GM12878 (cell line): ENCODE results near the gene NIFK. TPM values are rescaled to one million over a fixed set of nuclear protein-coding genes. Genes with fewer than 3 reads are reported as not detected.
A peak's percentile ranks its signal among the peaks of the same experiment; 100 is the strongest.

Source experiments
- ATAC-seq: fragments of 200-7000 bp; cut with Tn5 transposase; 3 replicates; pipeline ENCODE4 v1.9.1; 2020; ENCODE audit warnings: mild to moderate bottlenecking, moderate library complexity
- BruUV-seq: library from RNA; stranded (reverse); fragments of 400-500 nt; replicated peaks from 2 replicates; lab custom pipeline; 2021; lab: Mats Ljungman, UMichigan
- CTCF ChIA-PET: fragments of 300-600 bp; sonication (Branson Sonifier 250); formaldehyde crosslinking; extraction: SDS; loops from one replicate; lab custom pipeline; 2021; ENCODE audit warnings: inconsistent platforms; lab: Yijun Ruan, JAX
- POLR2A ChIA-PET: fragments of 350-600 bp; formaldehyde crosslinking; extraction: SDS; loops from one replicate; lab custom pipeline; 2021; ENCODE audit warnings: inconsistent platforms; lab: Charles Lee
- RAD21 ChIA-PET: fragments of 300-600 bp; sonication (Branson Sonifier 250); formaldehyde crosslinking; loops from one replicate; lab custom pipeline; 2023; ENCODE audit warnings: antibody characterized with exemption; ENCODE audit not compliant: unreplicated experiment; lab: Charles Lee
- SMC1A ChIA-PET: fragments of 300-600 bp; sonication (Branson Sonifier 250); formaldehyde crosslinking; loops from one replicate; lab custom pipeline; 2023; ENCODE audit not compliant: unreplicated experiment, uncharacterized antibody; lab: Charles Lee
- DNase-seq: peaks from one replicate; pipeline ENCODE4 v3.0.0-alpha.2; 2011; ENCODE audit warnings: low read depth, low spot score
- FAIRE-seq: peaks from 3 replicates; lab custom pipeline; 2011; peaks lifted over from hg19 to GRCh38; lab: Jason Lieb, UNC
- H2AFZ ChIP-seq: 2 replicates; pipeline ENCODE4 v1.6.0; 2011; ENCODE audit warnings: low read depth, low read length, control low read depth; ENCODE audit not compliant: control insufficient read depth
- H3K27ac ChIP-seq: 2 replicates; pipeline ENCODE4 v1.5.1; 2011; ENCODE audit warnings: control low read depth; ENCODE audit not compliant: control insufficient read depth, insufficient read depth
- H3K27me3 ChIP-seq, 2 experiments: replicated peaks in 1 of 2; 2 replicates each; pipeline versions ENCODE4 v1.6.0 to v1.6.1; 2011; ENCODE audit warnings: low read length in 1 of 2; ENCODE audit not compliant: control insufficient read depth in 2 of 2, insufficient read depth in 2 of 2
- H3K36me3 ChIP-seq, 2 experiments: 2 replicates each; pipeline ENCODE4 v1.5.1; 2011; ENCODE audit warnings: low read length in 1 of 2; ENCODE audit not compliant: control insufficient read depth in 2 of 2, insufficient read depth in 2 of 2
- H3K4me1 ChIP-seq: 2 replicates; pipeline ENCODE4 v1.6.1; 2011; ENCODE audit warnings: mild to moderate bottlenecking, low read length, moderate library complexity, mixed read lengths; ENCODE audit not compliant: control insufficient read depth, insufficient read depth
- H3K4me2 ChIP-seq: 2 replicates; pipeline ENCODE4 v1.6.0; 2011; ENCODE audit warnings: control low read depth; ENCODE audit not compliant: control insufficient read depth, insufficient read depth
- H3K4me3 ChIP-seq: fragments of 200-600 bp; sonication (generic); 2 replicates; pipeline ENCODE4 v1.5.1; 2016
- H3K79me2 ChIP-seq: 2 replicates; pipeline ENCODE4 v1.6.0; 2011; ENCODE audit warnings: low read length; ENCODE audit not compliant: control insufficient read depth, insufficient read depth
- H3K9ac ChIP-seq: 2 replicates; pipeline ENCODE4 v1.8.0; 2011; ENCODE audit warnings: low read length, control low read depth, mixed read lengths; ENCODE audit not compliant: control insufficient read depth, insufficient read depth
- H3K9me3 ChIP-seq: replicated peaks from 3 replicates; pipeline ENCODE4 v1.5.1; 2011; ENCODE audit warnings: mild to moderate bottlenecking, low read length; ENCODE audit not compliant: control insufficient read depth, insufficient read depth
- H4K20me1 ChIP-seq: 2 replicates; pipeline ENCODE4 v1.6.0; 2011; ENCODE audit not compliant: control insufficient read depth, insufficient read depth
- CREB1 ChIP-seq: IDR thresholded peaks from 2 replicates; pipeline ENCODE4 v1.6.1; 2012; ENCODE audit warnings: low read depth, mild to moderate bottlenecking, inconsistent platforms
- HDAC2 ChIP-seq: fragments of 200-600 bp; sonication (generic); IDR thresholded peaks from 2 replicates; pipeline ENCODE4 v1.6.1; 2017
- JUND ChIP-seq: IDR thresholded peaks from 2 replicates; pipeline ENCODE4 v1.6.1; 2012; ENCODE audit warnings: low read depth, mild to moderate bottlenecking, low read length, improper control_type of control experiment, moderate library complexity
- KDM1A ChIP-seq: fragments of 200-600 bp; sonication (generic); IDR thresholded peaks from 2 replicates; pipeline ENCODE4 v1.6.1; 2016; ENCODE audit warnings: borderline replicate concordance
- MAX ChIP-seq: IDR thresholded peaks from 2 replicates; pipeline ENCODE4 v1.6.1; 2012; ENCODE audit warnings: low read depth, low read length, improper control_type of control experiment
- NFYB ChIP-seq: IDR thresholded peaks from 2 replicates; pipeline ENCODE4 v1.6.1; 2011; ENCODE audit warnings: low read depth, mild to moderate bottlenecking, low read length, improper control_type of control experiment, moderate library complexity; ENCODE audit not compliant: insufficient read depth
- NR2F1 ChIP-seq: fragments of 450-650 bp; conservative IDR thresholded peaks from 2 replicates; pipeline ENCODE4 v1.6.1; 2017; ENCODE audit warnings: mild to moderate bottlenecking
- NRF1 ChIP-seq: conservative IDR thresholded peaks from 2 replicates; pipeline ENCODE4 v1.6.1; 2011; ENCODE audit warnings: mild to moderate bottlenecking, low read depth, low read length, improper control_type of control experiment
- POLR2A ChIP-seq: IDR thresholded peaks from 2 replicates; pipeline ENCODE4 v1.6.1; 2011; ENCODE audit warnings: low read depth, mild to moderate bottlenecking, low read length
- POLR2AphosphoS2 ChIP-seq: IDR thresholded peaks from 2 replicates; pipeline ENCODE4 v1.6.1; 2011; ENCODE audit warnings: low read depth, mild to moderate bottlenecking, low read length, improper control_type of control experiment, moderate library complexity
- POU2F2 ChIP-seq: IDR thresholded peaks from 3 replicates; pipeline ENCODE4 v1.6.1; 2011; ENCODE audit warnings: low read depth, mild to moderate bottlenecking, low read length, borderline replicate concordance
- RAD51 ChIP-seq: fragments of 450-650 bp; IDR thresholded peaks from 2 replicates; pipeline ENCODE4 v1.6.1; 2016; ENCODE audit warnings: moderate library complexity, mild to moderate bottlenecking, inconsistent platforms
- RB1 ChIP-seq: fragments of 450-650 bp; formaldehyde crosslinking; IDR thresholded peaks from 2 replicates; pipeline ENCODE4 v1.6.1; 2017; ENCODE audit warnings: mild to moderate bottlenecking, borderline replicate concordance
- RELB ChIP-seq: fragments of 450-650 bp; IDR thresholded peaks from 2 replicates; pipeline ENCODE4 v1.6.1; 2017; ENCODE audit warnings: low read depth, mild to moderate bottlenecking, moderate library complexity
- SKIL ChIP-seq: fragments of 450-650 bp; IDR thresholded peaks from 2 replicates; pipeline ENCODE4 v1.6.1; 2017; ENCODE audit warnings: mild to moderate bottlenecking, low read depth, inconsistent platforms; ENCODE audit not compliant: poor library complexity, severe bottlenecking
- SP1 ChIP-seq: IDR thresholded peaks from one replicate; pipeline ENCODE4 v1.6.1; 2011; ENCODE audit warnings: low read depth, low read length
- SREBF1 ChIP-seq: IDR thresholded peaks from 2 replicates; pipeline ENCODE4 v1.6.1; 2012; ENCODE audit warnings: mild to moderate bottlenecking, low read length
- TAF1 ChIP-seq: IDR thresholded peaks from 2 replicates; pipeline ENCODE4 v1.6.1; 2011; ENCODE audit warnings: mild to moderate bottlenecking, low read depth, low read length, borderline replicate concordance
- ZNF217 ChIP-seq: fragments of 450-650 bp; IDR thresholded peaks from 2 replicates; pipeline ENCODE4 v1.6.1; 2017; ENCODE audit warnings: antibody characterized with exemption, mild to moderate bottlenecking
- ZNF24 ChIP-seq: fragments of 450-650 bp; IDR thresholded peaks from 2 replicates; pipeline ENCODE4 v1.6.1; 2017; ENCODE audit warnings: antibody characterized with exemption, mild to moderate bottlenecking
- WGBS: methylation state at CpG from one replicate; pipeline ENCODE4 v1.1.6; 2016; ENCODE audit warnings: low lambda C conversion rate; ENCODE audit not compliant: insufficient replicate concordance, insufficient coverage; ENCODE audit errors: missing lambda C conversion rate; 5-methylcytosine and 5-hydroxymethylcytosine counted together
- in situ Hi-C: fragments of 300-500 bp; cut with MboI; formaldehyde crosslinking; loops from 9 replicates; pipeline ENCODE4 v1.14.3; 2018; ENCODE audit warnings: mixed read lengths
- intact Hi-C: fragments of 100-400 bp; cut with micrococcal nuclease; formaldehyde crosslinking; loops from one replicate; pipeline ENCODE4 v1.14.2; 2022; ENCODE audit not compliant: unreplicated experiment
- polyA plus RNA-seq, 11 experiments: library from polyadenylated mRNA; depleted of rRNA in 4 of 11; unstranded in 6 of 11; stranded (reverse) in 5 of 11; fragments of >200 nt; fragmentation: Nextera tagmentation in 4 of 11; fragmentation: Illumina TruSeq in 1 of 11; extraction: Ambion mirVana in 4 of 11; extraction: Trizol in 1 of 11; gene quantifications; 1 replicate in 1 of 11; 2 replicates in 10 of 11; pipeline versions ENCODE4 v1.2.1 to v1.2.3, GENCODE V29; 2011 to 2016; ENCODE audit warnings: inconsistent platforms in 2 of 11, missing spikeins in 2 of 11, low read depth in 1 of 11
- total RNA-seq, 4 experiments: library from RNA; depleted of rRNA in 3 of 4; stranded (reverse); fragments of >200 nt in 3 of 4; fragmentation: Illumina TruSeq in 1 of 4; extraction: Trizol in 1 of 4; gene quantifications; 2 replicates each; pipeline versions ENCODE4 v1.2.1 to v1.2.3, GENCODE V29; 2013 to 2021

Gene NIFK
- total and polyA plus RNA-seq, 10 of the 15 experiments (the other 5 are each of a cell fraction or from before 2014, with no cell fraction given), result 47.2 to 286 (median 157) TPM

GRCh38 chr2:121723316-121723715 is 13.4 kb downstream of the NIFK start (continued):
- no peak for TF ChIP-seq SKIL
- TF ChIP-seq, all 136 proteins: peak for 0

- ChIA-PET RAD21 (no interaction called here), CTCF (interaction anchor here (1.5 to 6.9 kb wide), 2 partner anchors 8 to 319 kb away, joined by 4 to 62 read pairs; no protein-coding TSS in a partner anchor), SMC1A (no interaction called here), POLR2A (no interaction called here)
- H4K20me1 ChIP-seq, result no peaks in the 10 kb centered on the region
- H3K27ac ChIP-seq, result no peak overlapping the region
- H2AFZ ChIP-seq, result peak overlapping the region; percentile 15
- intact Hi-C loops (no loop called here), in situ Hi-C loops (loop anchor here (25.0 kb wide), 1 partner anchor 635 kb away; no protein-coding TSS in a partner anchor)
- no peak overlapping the region for H3K9ac ChIP-seq
- ATAC-seq (no peak), FAIRE-seq (no peak), DNase-seq (no peak)
- no peaks in the 10 kb centered on the region for H3K79me2 ChIP-seq
- 58% methylated on average over 5 of the region's 5 CpGs for WGBS
- H3K9me3 ChIP-seq, result no peaks in the 10 kb centered on the region
- no peak overlapping the region for H3K4me3 ChIP-seq
- H3K4me1 ChIP-seq, result no peaks in the 10 kb centered on the region
- no peak for TF ChIP-seq NFYB
- TF ChIP-seq MAX, result no peak
- TF ChIP-seq NRF1, result no peak
- no peak for TF ChIP-seq SREBF1
- no peak for TF ChIP-seq ZNF24
- TF ChIP-seq CREB1, result no peak
- TF ChIP-seq ZNF217, result no peak
- TF ChIP-seq HDAC2, result no peak
- no peak for TF ChIP-seq RB1
- no peak for TF ChIP-seq RAD51
- TF ChIP-seq RELB, result no peak
- TF ChIP-seq KDM1A, result no peak
- no peak for TF ChIP-seq SP1
- no peak for TF ChIP-seq POU2F2
- TF ChIP-seq POLR2A, result no peak
- TF ChIP-seq JUND, result no peak
- TF ChIP-seq POLR2AphosphoS2, result no peak
- TF ChIP-seq TAF1, result no peak
- TF ChIP-seq NR2F1, result no peak
- H3K27me3 ChIP-seq, result no peaks in the 10 kb centered on the region
- no TSS peak for BruUV-seq
- no peak overlapping the region for H3K4me2 ChIP-seq
- H3K36me3 ChIP-seq, result peaks cover 2 to 5% of the 10 kb centered on the region in 2 experiments; a peak in 3 of 4 replicates
Measured at GRCh38 chr2:121722479-121722878, 14.2 kb downstream of the NIFK start.
